ENCODE measurements around the gene IDE. TPM values are rescaled to one million over a fixed set of nuclear protein-coding genes. Genes with fewer than 3 reads are reported as not detected.
"Not testable (repeated sequence)": the region's sequence is repeated elsewhere in the genome, so short reads cannot be mapped to it uniquely, and the experiment has no call there.

Gene IDE
- total RNA-seq, 1 experiment from 2014 or later = 41.2 TPM

DNA sequence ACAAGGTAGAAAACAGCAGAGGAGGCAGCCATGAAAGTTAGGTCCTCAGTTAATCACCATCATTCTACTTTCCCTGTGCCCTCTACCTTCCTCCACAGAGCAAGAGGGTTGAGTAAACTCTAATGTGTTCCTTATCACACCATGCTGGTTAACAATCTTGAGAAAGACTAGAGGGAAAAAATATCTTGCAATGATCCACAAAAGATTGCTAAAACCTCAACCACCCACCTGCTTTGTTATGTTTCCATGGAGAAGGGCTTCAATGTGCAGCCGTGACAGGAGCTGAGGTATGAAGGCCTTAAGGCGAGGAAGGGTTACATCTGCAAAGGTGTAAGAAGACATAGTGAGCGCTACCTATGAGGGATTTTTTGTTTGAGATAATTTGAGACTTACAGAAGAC, 103.9 kb downstream of the IDE start:
- H3K4me3 ChIP-seq = no peak overlapping the region
- H3K4me2 ChIP-seq = no peak overlapping the region
- CTCF ChIA-PET = no interaction called here
- no peaks in the 10 kb centered on the region for H3K9me3 ChIP-seq (ENCODE audit: insufficient read depth, low read depth)
- 0 out of 2 replicates have a peak, but pooled peaks cover 6% of the 10 kb centered on the region for H3K36me3 ChIP-seq (ENCODE audit: low read depth)
- no peaks in the 10 kb centered on the region for H3K27me3 ChIP-seq (ENCODE audit: insufficient read depth, low read depth)
- no peaks in the 10 kb centered on the region for H3K4me1 ChIP-seq (replicated peaks; ENCODE audit: insufficient read depth)
- intact Hi-C loops (cut with micrococcal nuclease; ENCODE audit: unreplicated experiment) = no loop called here
- TF ChIP-seq EZH2 (IDR thresholded peaks at IDR 0.05; ENCODE audit: low read depth) = no peak
- TF ChIP-seq, protein P1, sequence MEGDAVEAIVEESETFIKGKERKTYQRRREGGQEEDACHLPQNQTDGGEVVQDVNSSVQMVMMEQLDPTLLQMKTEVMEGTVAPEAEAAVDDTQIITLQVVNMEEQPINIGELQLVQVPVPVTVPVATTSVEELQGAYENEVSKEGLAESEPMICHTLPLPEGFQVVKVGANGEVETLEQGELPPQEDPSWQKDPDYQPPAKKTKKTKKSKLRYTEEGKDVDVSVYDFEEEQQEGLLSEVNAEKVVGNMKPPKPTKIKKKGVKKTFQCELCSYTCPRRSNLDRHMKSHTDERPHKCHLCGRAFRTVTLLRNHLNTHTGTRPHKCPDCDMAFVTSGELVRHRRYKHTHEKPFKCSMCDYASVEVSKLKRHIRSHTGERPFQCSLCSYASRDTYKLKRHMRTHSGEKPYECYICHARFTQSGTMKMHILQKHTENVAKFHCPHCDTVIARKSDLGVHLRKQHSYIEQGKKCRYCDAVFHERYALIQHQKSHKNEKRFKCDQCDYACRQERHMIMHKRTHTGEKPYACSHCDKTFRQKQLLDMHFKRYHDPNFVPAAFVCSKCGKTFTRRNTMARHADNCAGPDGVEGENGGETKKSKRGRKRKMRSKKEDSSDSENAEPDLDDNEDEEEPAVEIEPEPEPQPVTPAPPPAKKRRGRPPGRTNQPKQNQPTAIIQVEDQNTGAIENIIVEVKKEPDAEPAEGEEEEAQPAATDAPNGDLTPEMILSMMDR (conservative IDR thresholded peaks at IDR 0.05) = no peak
- no peaks in the 10 kb centered on the region for H3K9me2 ChIP-seq (ENCODE audit: insufficient read depth)
- no peaks in the 10 kb centered on the region for H4K20me1 ChIP-seq (ENCODE audit: insufficient read depth)
- DNase-seq = no peak
- POLR2A ChIA-PET (ENCODE audit: unreplicated experiment) = no interaction called here
- H3K79me2 ChIP-seq (ENCODE audit: low read depth) = no peaks in the 10 kb centered on the region
- no peaks in the 10 kb centered on the region for H3F3A ChIP-seq (ENCODE audit: insufficient read depth, low read depth)
- no peak overlapping the region for H2AFZ ChIP-seq
- no TSS peak for BruUV-seq (replicated peaks)
- H3K27ac ChIP-seq = no peak overlapping the region

DNA sequence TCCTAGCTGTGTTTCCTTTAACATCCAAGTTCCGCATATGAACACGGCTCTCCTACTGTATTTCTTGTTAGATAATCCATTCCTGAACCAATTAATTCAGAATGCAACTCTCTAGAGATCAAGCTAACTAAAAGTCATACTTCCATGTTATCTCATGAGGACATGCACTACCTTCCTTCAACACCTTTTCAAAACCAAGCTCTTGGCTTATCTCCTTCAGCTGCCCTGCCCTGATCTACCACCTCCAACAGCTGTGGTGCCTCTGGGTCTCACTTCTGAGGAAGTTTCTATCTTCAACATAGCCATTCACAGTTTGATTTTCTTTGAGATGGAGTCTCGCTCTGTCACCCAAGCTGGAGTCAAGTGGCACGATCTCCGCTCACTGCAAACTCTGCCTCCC, 109.5 kb downstream of the IDE start:
- Histone ChIP-seq H3K9me2 (ENCODE audit: insufficient read depth) (no peaks in the 10 kb centered on the region), H3K36me3 (ENCODE audit: low read depth) (0 out of 2 replicates have a peak, but pooled peaks cover 6% of the 10 kb centered on the region), H3K4me2 (no peak overlapping the region), H3F3A (ENCODE audit: insufficient read depth, low read depth) (no peaks in the 10 kb centered on the region), H3K27ac (no peak overlapping the region), H3K9me3 (ENCODE audit: insufficient read depth, low read depth) (no peaks in the 10 kb centered on the region), H3K4me1 (replicated peaks; ENCODE audit: insufficient read depth) (no peaks in the 10 kb centered on the region), H3K4me3 (no peak overlapping the region), H3K79me2 (ENCODE audit: low read depth) (no peaks in the 10 kb centered on the region), H3K27me3 (ENCODE audit: insufficient read depth, low read depth) (no peaks in the 10 kb centered on the region), H4K20me1 (ENCODE audit: insufficient read depth) (no peaks in the 10 kb centered on the region), H2AFZ (no peak overlapping the region)
- no peak for DNase-seq
- BruUV-seq (replicated peaks) = no TSS peak
- no peak for TF ChIP-seq EZH2 (IDR thresholded peaks at IDR 0.05; ENCODE audit: low read depth)
- TF ChIP-seq, protein P1 (conservative IDR thresholded peaks at IDR 0.05) = no peak
- ChIA-PET CTCF (no interaction called here), POLR2A (ENCODE audit: unreplicated experiment) (interaction anchor here (0.7 kb wide), 1 partner anchor 404 kb away, joined by 5 read pairs; no protein-coding TSS in a partner anchor)
- intact Hi-C loops (cut with micrococcal nuclease; ENCODE audit: unreplicated experiment) = no loop called here

DNA sequence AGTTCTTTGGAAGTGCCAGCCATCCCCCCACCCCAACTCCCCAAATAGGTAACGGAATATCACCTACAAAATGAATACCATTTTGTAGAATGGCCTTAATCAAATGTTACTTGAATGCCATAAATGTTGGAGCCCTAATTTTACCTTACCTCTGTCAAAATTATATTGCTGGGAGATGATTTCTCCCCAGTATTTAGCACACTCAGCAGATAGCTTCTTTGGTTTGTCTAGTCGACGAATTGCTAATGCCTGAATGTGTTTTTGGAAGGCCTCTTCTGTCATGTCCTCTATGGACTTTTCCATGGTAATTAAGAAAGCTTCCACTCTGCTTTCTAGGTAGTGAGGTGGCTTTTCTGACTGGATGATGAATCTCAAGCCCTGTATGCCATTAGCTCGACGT, 110.3 kb downstream of the IDE start:
- no peaks in the 10 kb centered on the region for H3K4me1 ChIP-seq (replicated peaks; ENCODE audit: insufficient read depth)
- H3K4me2 ChIP-seq = no peak overlapping the region
- H4K20me1 ChIP-seq (ENCODE audit: insufficient read depth) = no peaks in the 10 kb centered on the region
- H3K4me3 ChIP-seq = no peak overlapping the region
- CTCF ChIA-PET = no interaction called here
- H3K79me2 ChIP-seq (ENCODE audit: low read depth) = no peaks in the 10 kb centered on the region
- intact Hi-C loops (cut with micrococcal nuclease; ENCODE audit: unreplicated experiment) = no loop called here
- no peak for DNase-seq
- BruUV-seq (replicated peaks) = no TSS peak
- TF ChIP-seq EZH2 (IDR thresholded peaks at IDR 0.05; ENCODE audit: low read depth) = no peak
- TF ChIP-seq, protein P1 (conservative IDR thresholded peaks at IDR 0.05) = no peak
- no peaks in the 10 kb centered on the region for H3K9me3 ChIP-seq (ENCODE audit: insufficient read depth, low read depth)
- H3F3A ChIP-seq (ENCODE audit: insufficient read depth, low read depth) = no peaks in the 10 kb centered on the region
- H3K36me3 ChIP-seq (ENCODE audit: low read depth) = 0 out of 2 replicates have a peak, but pooled peaks cover 1% of the 10 kb centered on the region
- no peaks in the 10 kb centered on the region for H3K9me2 ChIP-seq (ENCODE audit: insufficient read depth)
- POLR2A ChIA-PET (ENCODE audit: unreplicated experiment) = no interaction called here
- H3K27me3 ChIP-seq (ENCODE audit: insufficient read depth, low read depth) = no peaks in the 10 kb centered on the region
- H3K27ac ChIP-seq = no peak overlapping the region
- no peak overlapping the region for H2AFZ ChIP-seq

DNA sequence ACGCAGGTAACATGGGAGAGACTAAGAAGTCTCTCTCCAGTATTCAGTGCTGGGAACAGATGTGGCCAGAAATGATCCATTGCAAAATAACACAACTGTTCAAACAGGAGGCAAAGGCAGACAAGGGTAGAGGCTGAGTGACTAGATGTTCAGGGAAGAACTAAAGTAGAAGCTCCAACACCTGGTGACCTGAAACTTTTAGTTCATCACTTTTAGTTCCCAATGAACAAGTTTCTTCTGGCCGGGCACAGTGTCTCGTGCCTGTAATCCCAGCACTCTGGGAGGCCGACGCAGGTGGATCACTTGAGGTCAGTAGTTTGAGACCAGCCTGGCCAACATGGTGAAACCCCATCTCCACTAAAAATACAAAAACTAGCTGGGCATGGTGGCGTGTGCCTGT, 118.9 kb downstream of the IDE start:
- H3K27ac ChIP-seq; H3K4me3 ChIP-seq; H3K36me3 ChIP-seq (ENCODE audit: low read depth); BruUV-seq (replicated peaks); H2AFZ ChIP-seq; H3K27me3 ChIP-seq (ENCODE audit: insufficient read depth, low read depth); H3K79me2 ChIP-seq (ENCODE audit: low read depth); H3K4me1 ChIP-seq (replicated peaks; ENCODE audit: insufficient read depth); intact Hi-C loops (cut with micrococcal nuclease; ENCODE audit: unreplicated experiment); CTCF ChIA-PET; H3K4me2 ChIP-seq; DNase-seq; H3K9me2 ChIP-seq (ENCODE audit: insufficient read depth); H3F3A ChIP-seq (ENCODE audit: insufficient read depth, low read depth); H4K20me1 ChIP-seq (ENCODE audit: insufficient read depth); H3K9me3 ChIP-seq (ENCODE audit: insufficient read depth, low read depth); POLR2A ChIA-PET (ENCODE audit: unreplicated experiment): not testable (repeated sequence)
